Suprapubic skin (tissue), 3 donors: Measurements from ENCODE around the gene LAMTOR2.

ENCODE experiments used
- POLR2AphosphoS5 ChIP-seq, 3 donors: sonication (generic); formaldehyde crosslinking; IDR thresholded peaks; one replicate each; pipeline ENCODE4 v1.6.1; 2017; ENCODE audit warnings: antibody characterized with exemption in 3 of 3
- TF ChIP-seq, protein P1 (sequence below), 2 donors: fragments of 200-600 bp in 1 of 2; fragments of 450-650 bp in 1 of 2; sonication (generic) in 1 of 2; IDR thresholded peaks; one replicate each; pipeline ENCODE4 v1.5.1; 2016 to 2019; ENCODE audit warnings: antibody characterized with exemption in 2 of 2, mild to moderate bottlenecking in 1 of 2, moderate library complexity in 1 of 2

DNA sequence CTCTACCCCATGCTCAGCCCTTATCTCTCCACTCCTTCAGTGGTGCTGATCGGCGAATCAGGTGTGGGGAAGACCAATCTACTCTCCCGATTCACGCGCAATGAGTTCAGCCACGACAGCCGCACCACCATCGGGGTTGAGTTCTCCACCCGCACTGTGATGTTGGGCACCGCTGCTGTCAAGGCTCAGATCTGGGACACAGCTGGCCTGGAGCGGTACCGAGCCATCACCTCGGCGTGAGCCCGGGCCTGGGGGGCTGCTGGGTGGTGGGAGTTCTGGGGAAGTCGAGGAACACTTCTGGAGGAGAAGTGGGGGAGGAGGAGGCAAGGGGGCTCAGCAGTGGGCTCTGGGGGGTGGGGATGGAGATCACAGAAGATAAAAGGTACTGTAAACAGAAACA is 11.3 kb downstream of the LAMTOR2 start:
- TF ChIP-seq POLR2AphosphoS5 (IDR thresholded peaks at IDR 0.05) = no peak
- TF ChIP-seq, protein P1, sequence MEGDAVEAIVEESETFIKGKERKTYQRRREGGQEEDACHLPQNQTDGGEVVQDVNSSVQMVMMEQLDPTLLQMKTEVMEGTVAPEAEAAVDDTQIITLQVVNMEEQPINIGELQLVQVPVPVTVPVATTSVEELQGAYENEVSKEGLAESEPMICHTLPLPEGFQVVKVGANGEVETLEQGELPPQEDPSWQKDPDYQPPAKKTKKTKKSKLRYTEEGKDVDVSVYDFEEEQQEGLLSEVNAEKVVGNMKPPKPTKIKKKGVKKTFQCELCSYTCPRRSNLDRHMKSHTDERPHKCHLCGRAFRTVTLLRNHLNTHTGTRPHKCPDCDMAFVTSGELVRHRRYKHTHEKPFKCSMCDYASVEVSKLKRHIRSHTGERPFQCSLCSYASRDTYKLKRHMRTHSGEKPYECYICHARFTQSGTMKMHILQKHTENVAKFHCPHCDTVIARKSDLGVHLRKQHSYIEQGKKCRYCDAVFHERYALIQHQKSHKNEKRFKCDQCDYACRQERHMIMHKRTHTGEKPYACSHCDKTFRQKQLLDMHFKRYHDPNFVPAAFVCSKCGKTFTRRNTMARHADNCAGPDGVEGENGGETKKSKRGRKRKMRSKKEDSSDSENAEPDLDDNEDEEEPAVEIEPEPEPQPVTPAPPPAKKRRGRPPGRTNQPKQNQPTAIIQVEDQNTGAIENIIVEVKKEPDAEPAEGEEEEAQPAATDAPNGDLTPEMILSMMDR (IDR thresholded peaks at IDR 0.05) = no peak
